ENCODE results near the gene IFNL4. TPM values are rescaled to one million over a fixed set of nuclear protein-coding genes. Genes with fewer than 3 reads are reported as not detected.

Gene IFNL4
- total and polyA plus RNA-seq, 9 of the 15 experiments (the other 6 are each of a cell fraction or from before 2014, with no cell fraction given), result not detected

DNA sequence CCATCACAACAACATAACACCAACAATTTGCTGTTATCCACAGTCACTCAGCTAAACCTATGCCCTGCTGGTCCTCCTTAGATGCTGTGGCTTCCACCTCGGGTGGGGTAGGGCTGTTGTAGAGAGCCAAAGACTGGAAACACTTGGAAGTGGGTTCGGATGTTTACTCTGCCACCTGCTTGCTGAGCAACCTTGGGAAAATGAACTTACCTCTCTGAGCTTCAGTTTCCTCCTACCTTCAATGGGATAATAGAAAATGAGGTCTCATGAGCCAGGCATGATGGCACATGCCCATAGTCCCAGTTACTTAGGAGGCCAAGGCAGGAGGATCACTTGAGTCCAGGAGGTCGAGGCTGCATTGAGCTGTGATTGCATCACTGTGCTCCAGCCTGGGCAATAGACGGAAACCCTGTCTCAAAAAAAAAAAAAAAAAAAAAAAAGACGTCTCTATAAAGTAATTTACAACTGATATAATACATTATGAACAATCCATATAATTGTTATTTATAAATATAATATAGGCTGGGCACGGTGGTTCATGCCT is 41.3 kb downstream of the IFNL4 start (continued):
- TF ChIP-seq ADNP (tag; IDR thresholded peaks at IDR 0.05) (no peak), SNRNP70 (optimal IDR thresholded peaks at IDR 0.05; ENCODE audit: low read depth, low read length) (no peak), CEBPG (CRISPR knock-in tag; IDR thresholded peaks at IDR 0.05) (peak; percentile 77), CEBPG (tag; conservative IDR thresholded peaks at IDR 0.05 in 1 of 2, IDR thresholded peaks at IDR 0.05 in 1 of 2) (peak in 1 of 2 experiments; percentile 49; a peak in 1 of 4 replicates)

DNA sequence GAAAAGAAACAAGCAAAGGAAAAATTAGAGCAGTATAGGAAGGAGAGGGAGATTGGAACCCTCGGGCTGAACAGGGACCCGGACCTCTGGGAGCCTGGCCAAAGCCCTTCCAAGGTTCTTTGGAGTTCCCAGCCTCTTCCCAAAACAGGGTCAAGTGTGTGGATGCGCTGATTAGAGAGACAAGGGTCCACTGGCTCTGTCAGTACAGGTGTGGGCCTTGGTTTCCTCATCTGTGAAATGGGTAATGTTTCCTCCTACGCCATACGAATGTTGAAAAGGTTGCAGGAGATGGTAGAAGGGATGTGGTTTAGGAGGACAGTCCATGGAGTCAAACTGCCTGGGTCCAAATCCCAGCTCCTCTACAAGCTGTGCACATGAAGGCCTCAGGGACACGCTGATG is 42.5 kb downstream of the IFNL4 start:
- H2AFZ ChIP-seq (ENCODE audit: low read depth, low read length), result no peak overlapping the region
- no peaks in the 10 kb centered on the region for H3K36me3 ChIP-seq (ENCODE audit: control insufficient read depth, insufficient read depth, low read length)
- in situ Hi-C loops (cut with MboI) (no loop called here), intact Hi-C loops (cut with micrococcal nuclease) (loop anchor here (5.0 kb wide), 1 partner anchor 84 kb away; no protein-coding TSS in a partner anchor)
- TF ChIP-seq RBM25 (IDR thresholded peaks at IDR 0.05; ENCODE audit: low read depth, low read length, severe bottlenecking) (peak; percentile 67), KDM1A (IDR thresholded peaks at IDR 0.05) (peak in 1 of 2 experiments; percentile 30; a peak in 2 of 4 replicates), NRF1 (conservative IDR thresholded peaks at IDR 0.05 in 1 of 2, IDR thresholded peaks at IDR 0.05 in 1 of 2) (no peak), PRMT5 (CRISPR knock-in tag; IDR thresholded peaks at IDR 0.05) (no peak), ZC3H4 (CRISPR knock-in tag; IDR thresholded peaks at IDR 0.05; ENCODE audit: borderline replicate concordance) (no peak), BCOR (IDR thresholded peaks at IDR 0.05) (peak; percentile 62), SMARCB1 (IDR thresholded peaks at IDR 0.05; ENCODE audit: insufficient read length, low read depth) (no peak)
- no peaks in the 10 kb centered on the region for H3K79me2 ChIP-seq (ENCODE audit: control insufficient read depth, insufficient read depth, low read length)
- no peak overlapping the region for H3K9ac ChIP-seq (ENCODE audit: insufficient read depth in 1 of 2, low read depth in 2 of 2, low read length in 2 of 2)
- DNase-seq (ENCODE audit: extremely low read depth in 1 of 4, low spot score in 3 of 4), result no peak
- peaks cover 24 to 39% of the 10 kb centered on the region in 2 experiments for H3K4me1 ChIP-seq (replicated peaks in 1 of 2; ENCODE audit: control insufficient read depth in 2 of 2, insufficient read depth in 2 of 2, low read length in 2 of 2)
- H3K27me3 ChIP-seq (ENCODE audit: control insufficient read depth in 2 of 2, insufficient read depth in 2 of 2, low read length in 2 of 2), result no peaks in the 10 kb centered on the region
- H4K20me1 ChIP-seq (replicated peaks; ENCODE audit: control insufficient read depth, insufficient read depth, low read length), result no peaks in the 10 kb centered on the region; the same call in 1 of the 2 replicates
- BruUV-seq (replicated peaks), result no TSS peak
- no peaks in the 10 kb centered on the region for H3K9me1 ChIP-seq (ENCODE audit: control insufficient read depth, insufficient read depth, low read length)
- WGBS (ENCODE audit: insufficient coverage, low coverage, missing lambda C conversion rate), result 75% methylated on average over 5 of the region's 6 CpGs
- POLR2A ChIA-PET, result interaction anchor here (0.5 to 1.3 kb wide), 3 partner anchors 11 to 105 kb away, joined by 3 to 5 read pairs (median 3); no protein-coding TSS in a partner anchor
- H3K27ac ChIP-seq (ENCODE audit: extremely low read depth, low read depth, low read length), result no peak overlapping the region
- no peak overlapping the region for H3K4me2 ChIP-seq (ENCODE audit: insufficient read depth, low read length)
- CTCF ChIA-PET (ENCODE audit: low intra/inter-chr PET ratio), result no interaction called here
- H3K4me3 ChIP-seq, result no peak overlapping the region
- FAIRE-seq, result no peak
- no peaks in the 10 kb centered on the region for H3K9me3 ChIP-seq (replicated peaks; ENCODE audit: control insufficient read depth, insufficient read depth, low read depth, low read length)
- no peak for ATAC-seq

Measured in K562 (cell line).